Stimulated activated CD4-positive, alpha-beta T cell treated with anti-CD3 and anti-CD28 coated beads, Interleukin-15, amount 100 ng/mL, for 1 hour (primary cell): Measurements from ENCODE around the gene MAP3K13.

ENCODE experiments used
- DNase-seq, 2 donors: peaks; one replicate each; pipeline ENCODE4 v3.0.0-alpha.2; 2020; ENCODE audit warnings: low read depth in 1 of 2, low spot score in 1 of 2

Gene MAP3K13

GRCh38 chr3:185503521-185503920 is 140.6 kb downstream of the MAP3K13 start:
- no peak for DNase-seq

- no peak for DNase-seq
Observed at GRCh38 chr3:185504636-185505035, 141.7 kb downstream of the MAP3K13 start.

GRCh38 chr3:185507883-185508282 is 144.9 kb downstream of the MAP3K13 start:
- DNase-seq: no peak

GRCh38 chr3:185508335-185508991 is 145.5 kb downstream of the MAP3K13 start:
- no peak for DNase-seq

- no peak for DNase-seq
Observed at GRCh38 chr3:185511711-185512110, 148.8 kb downstream of the MAP3K13 start.

- DNase-seq: no peak
Observed at GRCh38 chr3:185517387-185518130, 154.6 kb downstream of the MAP3K13 start.

GRCh38 chr3:185519021-185519420 is 156.1 kb downstream of the MAP3K13 start:
- no peak for DNase-seq

GRCh38 chr3:185521349-185522138 is 158.6 kb downstream of the MAP3K13 start:
- no peak for DNase-seq

GRCh38 chr3:185526349-185526951 is 163.5 kb downstream of the MAP3K13 start:
- no peak for DNase-seq

- DNase-seq: no peak
Observed at GRCh38 chr3:185527364-185527763, 164.4 kb downstream of the MAP3K13 start.

- DNase-seq: no peak
Observed at GRCh38 chr3:185528532-185528931, 165.6 kb downstream of the MAP3K13 start.

- DNase-seq: no peak
Observed at GRCh38 chr3:185530856-185531255, 167.9 kb downstream of the MAP3K13 start.

GRCh38 chr3:185532901-185533300 is 170.0 kb downstream of the MAP3K13 start:
- DNase-seq: no peak

- no peak for DNase-seq
Observed at GRCh38 chr3:185534511-185534910, 171.6 kb downstream of the MAP3K13 start.

- DNase-seq: no peak
Observed at GRCh38 chr3:185537369-185537970, 174.5 kb downstream of the MAP3K13 start.
